Upper lobe of right lung (tissue), 1 donor: ENCODE results near the gene NSUN2. TPM values are rescaled to one million over a fixed set of nuclear protein-coding genes. Genes with fewer than 3 reads are reported as not detected.
"Not testable (repeated sequence)": the region's sequence is repeated elsewhere in the genome, so short reads cannot be mapped to it uniquely, and the experiment has no call there.

Source experiments
- ATAC-seq: fragments of 200-7000 bp; cut with Tn5 transposase; one replicate; pipeline ENCODE4 v1.9.1; 2020; ENCODE audit warnings: mild to moderate bottlenecking, moderate library complexity
- DNase-seq: peaks from one replicate; pipeline ENCODE4 v3.0.0-alpha.2; 2020
- H3K27ac ChIP-seq: fragments of 200-600 bp; one replicate; pipeline ENCODE4 v1.8.0; 2022
- H3K27me3 ChIP-seq: fragments of 200-600 bp; one replicate; pipeline ENCODE4 v1.8.0; 2022; ENCODE audit warnings: mild to moderate bottlenecking
- H3K36me3 ChIP-seq: fragments of 200-600 bp; one replicate; pipeline ENCODE4 v1.8.0; 2022
- H3K4me1 ChIP-seq: fragments of 200-600 bp; one replicate; pipeline ENCODE4 v1.8.0; 2022
- H3K4me3 ChIP-seq: fragments of 200-600 bp; one replicate; pipeline ENCODE4 v1.8.0; 2022; ENCODE audit warnings: mild to moderate bottlenecking
- H3K9me3 ChIP-seq: fragments of 200-600 bp; one replicate; pipeline ENCODE4 v1.8.0; 2022
- CTCF ChIP-seq: fragments of 200-600 bp; IDR thresholded peaks from one replicate; pipeline ENCODE4 v1.8.0; 2022; ENCODE audit warnings: antibody characterized with exemption
- intact Hi-C: fragments of 100-400 bp; cut with DNase I; formaldehyde crosslinking; loops from one replicate; pipeline ENCODE4 v1.11.0; 2022
- total RNA-seq: library from RNA; stranded (reverse); fragmentation: NEBNext Ultra II Directional; extraction: Animal tissue kit (Norgen Biotek cat#: 25700); gene quantifications from one replicate; pipeline ENCODE4 v1.2.1, GENCODE V29; 2021
- donor health status: DM: no; HTN: yes; CAD: no; lungs with severe emphysema.

Gene NSUN2
- total RNA-seq, 1 donor from 2014 or later: 46.4 TPM

DNA sequence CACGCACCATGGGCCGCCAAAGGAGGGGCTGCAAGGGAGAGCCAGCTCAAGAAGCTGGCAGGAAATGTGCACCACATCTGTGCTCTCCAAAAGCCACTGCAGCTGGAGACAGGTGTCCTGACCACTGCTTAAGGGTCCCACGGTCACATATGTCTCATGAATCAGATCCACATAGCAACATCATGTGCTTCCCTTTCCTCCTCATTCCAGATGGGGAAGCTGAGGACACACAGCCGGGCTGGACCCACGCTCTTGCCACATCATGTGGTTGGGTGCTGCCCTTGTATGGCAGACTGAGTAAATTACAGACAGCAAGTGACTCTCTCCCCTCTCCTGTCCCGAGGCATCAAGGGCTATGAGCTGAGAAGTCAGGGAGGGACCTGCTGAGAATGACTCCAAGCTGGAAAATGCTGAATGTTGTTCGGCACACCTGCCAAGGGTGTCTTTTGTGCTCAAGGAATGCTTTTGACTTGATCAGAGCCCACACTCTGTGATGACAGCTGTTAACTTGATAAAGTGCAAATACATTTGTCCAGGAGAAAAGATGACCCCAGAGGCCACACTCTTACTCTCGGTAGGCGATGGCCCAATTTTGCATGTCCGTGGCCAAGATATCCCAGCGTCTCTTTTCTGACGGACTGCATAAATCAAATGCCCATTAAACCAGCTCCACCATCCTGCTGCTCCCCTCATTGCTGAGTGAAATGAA lies 58.2 kb downstream of the NSUN2 start:
- intact Hi-C loops: no loop called here
- ATAC-seq: peak; percentile 69
- peaks cover 18% of the 10 kb centered on the region for H3K27me3 ChIP-seq

DNA sequence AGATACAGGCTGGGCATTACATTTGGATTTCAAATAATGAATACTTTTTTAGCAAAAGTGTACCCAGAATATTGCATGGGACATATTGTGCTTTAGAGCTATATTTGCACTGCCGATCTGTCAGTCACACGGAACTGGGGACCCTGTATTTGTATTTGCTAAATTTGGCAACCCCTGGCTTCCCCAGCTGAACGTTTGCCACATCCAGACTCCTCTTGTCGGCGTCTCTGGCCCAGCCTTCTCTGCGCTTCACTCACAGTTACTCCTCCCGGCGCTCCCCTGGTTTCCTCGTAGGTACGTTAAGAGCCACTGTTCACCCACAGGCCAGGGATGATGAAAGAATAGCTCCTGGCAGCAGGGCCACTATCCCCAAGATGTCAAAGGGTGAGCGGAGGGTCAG lies 58.7 kb downstream of the NSUN2 start:
- Histone ChIP-seq H3K27me3 (peaks cover 12% of the 10 kb centered on the region), H3K9me3 (no peaks in the 10 kb centered on the region), H3K27ac (no peak overlapping the region), H3K4me1 (no peaks in the 10 kb centered on the region), H3K36me3 (no peaks in the 10 kb centered on the region), H3K4me3 (no peak overlapping the region)
- intact Hi-C loops: no loop called here
- TF ChIP-seq CTCF: no peak
- no peak for ATAC-seq
- no peak for DNase-seq

More for the DNA sequence above, 58.2 kb downstream of the NSUN2 start:
- Histone ChIP-seq H3K4me3 (no peak overlapping the region), H3K27ac (no peak overlapping the region), H3K4me1 (no peaks in the 10 kb centered on the region), H3K36me3 (no peaks in the 10 kb centered on the region), H3K9me3 (no peaks in the 10 kb centered on the region)
- TF ChIP-seq CTCF: no peak
- no peak for DNase-seq

DNA sequence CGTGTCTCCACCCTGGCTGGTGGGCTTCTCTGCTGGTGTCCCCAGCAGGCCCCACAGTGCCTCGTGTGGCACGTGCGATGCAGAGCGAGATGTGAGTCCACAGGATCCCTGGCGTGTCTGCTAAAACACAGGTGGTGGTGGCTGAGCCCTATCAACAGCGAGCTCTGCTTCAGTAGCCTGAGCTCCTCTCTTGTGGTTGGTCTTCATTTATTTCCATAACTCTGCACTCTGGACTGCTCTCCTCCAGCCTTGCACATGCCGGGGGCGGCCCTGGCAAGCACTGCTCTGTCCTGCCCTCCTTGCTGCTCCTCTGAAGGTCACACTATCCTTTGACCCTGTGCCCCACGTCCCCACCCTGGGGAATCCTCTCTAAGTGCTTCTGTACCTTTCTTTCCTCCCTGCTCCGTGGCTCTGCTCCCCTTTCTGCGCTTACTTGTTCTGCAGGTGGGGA lies 59.2 kb downstream of the NSUN2 start:
- DNase-seq (no peak), ATAC-seq (no peak)
- intact Hi-C loops: no loop called here
- H3K36me3 ChIP-seq: no peaks in the 10 kb centered on the region
- H3K4me3 ChIP-seq: no peak overlapping the region
- no peak for TF ChIP-seq CTCF
- no peak overlapping the region for H3K27ac ChIP-seq
- no peaks in the 10 kb centered on the region for H3K4me1 ChIP-seq
- H3K27me3 ChIP-seq: peaks cover 8% of the 10 kb centered on the region
- no peaks in the 10 kb centered on the region for H3K9me3 ChIP-seq

DNA sequence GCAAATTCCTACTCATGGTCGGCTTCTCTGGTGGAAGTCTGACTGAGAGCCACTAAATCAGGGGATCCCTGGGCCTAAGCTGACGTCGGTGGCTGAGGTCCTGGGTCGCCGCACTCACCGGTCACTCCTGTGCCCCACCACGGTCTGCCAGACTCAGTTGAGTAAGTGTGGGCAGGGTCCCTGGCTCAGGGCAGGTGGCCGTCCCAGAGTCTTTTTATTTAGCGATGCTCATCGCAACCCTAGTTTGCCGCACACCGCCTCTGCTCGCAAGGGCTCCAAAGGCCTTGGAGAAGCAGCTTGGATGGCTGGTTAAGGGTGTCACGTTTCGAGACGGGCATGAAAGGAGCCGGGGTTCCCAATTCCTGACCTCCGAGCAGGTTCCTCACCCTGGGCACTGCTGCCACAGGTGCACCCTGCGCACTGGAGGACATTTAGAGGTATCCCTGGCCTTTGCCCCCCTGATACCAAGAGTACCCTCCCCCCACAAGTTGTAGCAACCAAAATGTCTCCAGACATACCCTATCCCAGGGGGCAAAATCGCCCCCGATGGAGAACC lies 59.9 kb downstream of the NSUN2 start:
- no peak for DNase-seq
- Histone ChIP-seq H3K4me1 (no peaks in the 10 kb centered on the region), H3K27ac (no peak overlapping the region), H3K36me3 (no peaks in the 10 kb centered on the region), H3K9me3 (no peaks in the 10 kb centered on the region), H3K27me3 (peaks cover under 1% of the 10 kb centered on the region), H3K4me3 (no peak overlapping the region)
- TF ChIP-seq CTCF: no peak
- intact Hi-C loops: no loop called here
- ATAC-seq: peak; percentile 11

DNA sequence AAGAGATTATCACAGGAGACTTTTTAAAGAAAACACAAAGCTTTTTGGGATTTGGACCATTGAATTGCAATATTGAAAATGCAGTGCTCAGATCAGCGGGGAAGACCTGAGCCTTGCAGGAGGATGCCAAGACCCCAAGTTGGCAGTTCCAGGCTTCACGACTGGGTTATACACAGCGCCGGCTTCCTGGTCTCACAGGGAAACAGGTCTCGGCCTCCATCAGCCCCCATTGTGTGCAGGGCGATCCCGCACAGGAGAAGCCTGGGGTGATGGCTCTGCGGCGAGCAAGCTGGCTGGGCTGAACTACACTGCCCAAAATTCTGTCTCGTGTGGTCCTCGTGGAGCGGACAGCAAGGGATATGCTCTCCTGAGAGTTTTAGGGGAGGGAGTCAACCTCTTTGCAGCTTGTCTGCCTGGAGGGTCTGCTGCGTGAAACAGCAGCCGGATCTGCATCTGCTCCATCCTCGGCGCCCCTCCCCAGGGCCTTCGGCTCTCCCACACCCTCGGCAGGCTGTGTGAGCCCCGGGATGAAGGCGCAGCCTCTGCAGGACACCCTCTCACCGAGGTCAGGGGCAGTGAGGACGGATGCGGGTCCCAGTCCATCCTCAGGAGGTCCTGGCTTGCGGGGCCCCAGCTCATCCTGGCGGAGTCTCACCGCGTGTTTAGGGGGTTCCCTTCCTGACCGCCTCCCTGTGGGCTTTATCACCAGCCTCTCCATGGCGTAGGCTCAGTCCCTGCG lies 60.6 kb downstream of the NSUN2 start:
- no peak for DNase-seq
- no peak overlapping the region for H3K4me3 ChIP-seq

DNA sequence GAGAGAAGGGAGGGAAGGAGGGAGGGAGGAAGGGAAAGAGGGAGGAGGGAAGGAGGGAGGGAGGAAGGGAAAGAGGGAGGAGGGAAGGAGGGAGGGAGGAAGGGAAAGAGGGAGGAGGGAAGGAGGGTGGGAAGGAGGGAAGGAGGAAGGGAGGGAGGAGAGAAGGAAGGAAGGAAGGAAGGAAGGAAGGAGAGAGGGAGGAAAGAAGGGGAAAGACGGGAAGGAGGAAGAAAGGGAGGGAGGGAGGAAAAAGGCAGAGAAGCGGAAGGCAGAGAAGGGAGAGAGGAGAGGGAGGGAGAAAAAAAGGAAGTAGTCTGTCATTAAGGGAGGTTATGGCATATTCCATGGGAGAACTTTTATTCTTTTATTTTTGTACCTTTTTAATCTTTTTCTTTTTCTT lies 61.2 kb downstream of the NSUN2 start:
- H3K9me3 ChIP-seq, H3K4me3 ChIP-seq, H3K4me1 ChIP-seq, H3K27ac ChIP-seq, H3K27me3 ChIP-seq, DNase-seq, ATAC-seq, intact Hi-C loops, H3K36me3 ChIP-seq: not testable (repeated sequence)

More for the DNA sequence above, 60.6 kb downstream of the NSUN2 start:
- ATAC-seq: peak; percentile 7
- Histone ChIP-seq H3K9me3 (no peaks in the 10 kb centered on the region), H3K27ac (no peak overlapping the region), H3K36me3 (no peaks in the 10 kb centered on the region), H3K27me3 (no peaks in the 10 kb centered on the region), H3K4me1 (no peaks in the 10 kb centered on the region)
- no peak for TF ChIP-seq CTCF
- intact Hi-C loops: no loop called here
